ENCODE results near the gene PSMD14.

The PSMD14 gene

DNA sequence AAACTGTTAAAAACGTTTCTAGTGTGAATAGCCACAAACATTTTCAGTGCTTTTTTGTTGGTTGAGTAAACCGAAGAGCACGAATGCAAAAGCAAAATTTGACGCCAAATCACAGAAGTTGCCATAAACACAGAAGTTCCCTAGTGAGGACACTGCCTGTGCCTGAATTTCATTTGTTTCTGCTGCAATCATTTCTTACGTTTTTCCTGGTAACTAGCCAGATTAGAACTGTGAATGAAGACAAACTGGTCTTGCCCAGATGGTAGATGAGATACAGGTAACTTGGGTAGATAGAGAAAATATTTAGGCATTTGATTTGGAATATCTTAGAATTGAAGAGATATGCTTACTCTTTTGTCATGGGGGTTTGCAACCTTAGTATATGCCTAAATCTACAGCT lies 98.1 kb downstream of the PSMD14 start:
- TF ChIP-seq, protein P1, sequence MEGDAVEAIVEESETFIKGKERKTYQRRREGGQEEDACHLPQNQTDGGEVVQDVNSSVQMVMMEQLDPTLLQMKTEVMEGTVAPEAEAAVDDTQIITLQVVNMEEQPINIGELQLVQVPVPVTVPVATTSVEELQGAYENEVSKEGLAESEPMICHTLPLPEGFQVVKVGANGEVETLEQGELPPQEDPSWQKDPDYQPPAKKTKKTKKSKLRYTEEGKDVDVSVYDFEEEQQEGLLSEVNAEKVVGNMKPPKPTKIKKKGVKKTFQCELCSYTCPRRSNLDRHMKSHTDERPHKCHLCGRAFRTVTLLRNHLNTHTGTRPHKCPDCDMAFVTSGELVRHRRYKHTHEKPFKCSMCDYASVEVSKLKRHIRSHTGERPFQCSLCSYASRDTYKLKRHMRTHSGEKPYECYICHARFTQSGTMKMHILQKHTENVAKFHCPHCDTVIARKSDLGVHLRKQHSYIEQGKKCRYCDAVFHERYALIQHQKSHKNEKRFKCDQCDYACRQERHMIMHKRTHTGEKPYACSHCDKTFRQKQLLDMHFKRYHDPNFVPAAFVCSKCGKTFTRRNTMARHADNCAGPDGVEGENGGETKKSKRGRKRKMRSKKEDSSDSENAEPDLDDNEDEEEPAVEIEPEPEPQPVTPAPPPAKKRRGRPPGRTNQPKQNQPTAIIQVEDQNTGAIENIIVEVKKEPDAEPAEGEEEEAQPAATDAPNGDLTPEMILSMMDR (IDR thresholded peaks at IDR 0.05; ENCODE audit: low read depth, low read length, missing control alignments) = no peak
- H3K4me3 ChIP-seq (replicated peaks; ENCODE audit: low read depth, low read length) = no peak overlapping the region

DNA sequence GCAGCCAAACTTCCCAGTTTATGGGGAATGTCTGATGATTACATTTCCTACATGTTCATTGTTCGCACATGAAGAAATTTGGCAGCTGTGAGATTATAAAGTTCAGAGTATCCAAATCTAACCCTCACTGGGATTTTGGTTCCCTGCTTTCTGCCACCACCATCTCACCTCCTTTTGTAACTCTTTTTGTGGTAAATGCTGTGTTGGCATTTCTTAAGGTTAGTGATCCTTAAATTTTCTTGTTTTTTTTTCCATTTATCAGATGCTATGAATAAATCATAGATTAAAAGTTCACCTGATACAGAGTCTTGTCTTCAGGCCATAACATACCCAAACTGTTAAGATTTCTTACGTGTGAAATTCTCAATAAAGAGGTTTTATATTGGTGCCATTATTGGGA lies 99.4 kb downstream of the PSMD14 start:
- TF ChIP-seq, protein P1 (IDR thresholded peaks at IDR 0.05; ENCODE audit: low read depth, low read length, missing control alignments) = no peak
- no peak overlapping the region for H3K4me3 ChIP-seq (replicated peaks; ENCODE audit: low read depth, low read length)
- DNase-seq (ENCODE audit: extremely low read depth, low read depth) = no peak

More for the DNA sequence above, 98.1 kb downstream of the PSMD14 start:
- DNase-seq (ENCODE audit: extremely low read depth, low read depth) = no peak

DNA sequence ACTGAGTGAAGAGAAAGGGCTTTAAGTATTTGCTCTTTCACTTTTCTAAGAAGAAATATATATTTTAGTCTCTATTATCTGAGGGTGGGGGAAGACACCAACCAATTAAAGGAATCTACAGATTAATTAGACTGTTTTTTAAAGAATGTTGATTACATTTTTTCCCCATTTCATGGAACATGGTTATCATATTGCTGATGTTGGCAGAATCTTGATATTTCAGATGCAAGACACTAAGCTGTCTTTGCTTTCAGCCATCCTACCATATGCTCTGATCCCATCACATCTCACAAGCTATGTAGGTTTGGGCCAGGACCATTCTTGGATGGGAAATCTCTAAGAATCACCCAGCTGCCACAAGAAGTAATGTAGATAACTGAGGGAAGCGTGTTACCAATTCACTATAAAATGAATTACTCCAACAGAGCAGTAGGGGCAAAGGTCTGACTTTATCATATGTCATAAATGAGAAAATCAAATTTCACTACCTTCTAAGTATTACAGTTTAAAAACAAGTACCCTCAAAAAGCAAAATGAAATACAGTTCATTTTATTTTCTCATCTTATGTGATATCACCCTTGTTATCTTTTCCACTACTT lies 101.2 kb downstream of the PSMD14 start:
- H3K4me3 ChIP-seq (replicated peaks; ENCODE audit: low read depth, low read length) = no peak overlapping the region
- TF ChIP-seq, protein P1 (IDR thresholded peaks at IDR 0.05; ENCODE audit: low read depth, low read length, missing control alignments) = no peak
- DNase-seq (ENCODE audit: extremely low read depth, low read depth) = no peak

DNA sequence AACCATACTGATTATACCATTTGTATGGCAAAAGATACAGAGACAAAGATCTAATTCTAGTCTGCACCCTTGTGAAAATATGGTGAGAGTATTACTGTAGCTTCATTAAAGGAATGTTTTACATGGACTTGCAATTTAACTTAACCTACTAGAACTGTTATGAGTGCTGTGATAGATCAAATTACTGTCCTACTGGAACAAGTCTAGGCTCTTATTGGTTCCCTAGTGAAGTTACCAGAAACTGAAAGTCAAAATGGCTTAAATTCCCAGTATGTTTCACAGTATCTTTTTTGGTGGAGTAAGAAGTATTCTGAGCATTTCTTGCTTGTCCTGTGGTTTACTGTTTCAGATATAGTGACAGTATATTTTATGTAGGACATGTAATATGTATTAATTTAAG lies 104.1 kb downstream of the PSMD14 start:
- H3K4me3 ChIP-seq (replicated peaks; ENCODE audit: low read depth, low read length) = no peak overlapping the region
- TF ChIP-seq, protein P1 (IDR thresholded peaks at IDR 0.05; ENCODE audit: low read depth, low read length, missing control alignments) = no peak
- DNase-seq (ENCODE audit: extremely low read depth, low read depth) = no peak

DNA sequence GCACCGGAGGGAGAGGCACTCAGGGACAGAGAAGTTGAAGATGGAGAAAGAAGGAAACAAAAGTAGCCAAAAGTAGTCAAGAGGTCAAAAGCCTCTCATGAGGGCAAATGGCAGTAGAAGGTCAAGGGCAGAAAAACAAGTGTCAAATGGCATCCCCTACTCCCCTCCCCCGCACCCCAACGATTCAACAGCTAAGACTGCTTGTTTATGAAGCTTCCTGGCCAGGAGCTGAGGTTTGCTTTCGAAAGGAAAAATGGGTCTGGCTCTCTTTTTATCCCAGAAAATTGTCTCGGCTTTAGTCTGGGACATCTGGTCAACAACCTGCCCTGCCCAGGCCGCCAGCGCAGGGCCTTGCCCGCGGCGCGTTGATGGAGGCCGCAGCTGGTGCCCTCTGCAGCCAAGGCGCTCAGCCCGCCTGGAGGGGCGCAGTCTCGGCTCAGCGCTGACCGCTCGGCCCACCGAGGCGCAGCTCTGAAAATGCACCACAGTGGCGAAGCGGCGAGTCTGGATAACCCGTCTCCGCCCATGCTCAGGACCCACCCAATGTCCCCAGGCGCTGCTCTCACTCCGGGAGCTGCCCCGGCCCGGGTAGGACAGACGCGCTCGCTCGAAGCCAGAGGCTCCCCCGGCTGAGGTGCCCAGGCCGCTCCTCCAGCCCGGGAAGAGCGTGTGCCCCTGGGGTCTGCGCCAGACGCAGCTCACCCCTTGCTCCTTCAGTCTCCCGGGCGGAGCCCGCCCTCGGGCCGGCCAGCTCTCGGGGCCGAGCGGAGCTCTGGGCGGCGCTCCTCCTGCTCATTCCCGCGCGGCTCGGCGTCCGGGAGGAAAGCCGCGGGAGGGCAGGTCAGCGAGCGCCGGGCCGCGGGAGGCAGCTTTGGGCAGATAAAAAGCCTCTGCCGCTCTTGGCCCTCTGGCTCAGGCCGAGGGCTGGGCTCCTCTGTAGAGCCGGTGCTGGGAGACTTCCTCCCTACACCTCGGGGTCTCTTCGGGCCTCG lies 106.1 kb downstream of the PSMD14 start:
- peak overlapping the region; percentile 39 for H3K4me3 ChIP-seq (replicated peaks; ENCODE audit: low read depth, low read length)
- DNase-seq (ENCODE audit: extremely low read depth, low read depth) = no peak
- TF ChIP-seq, protein P1 (IDR thresholded peaks at IDR 0.05; ENCODE audit: low read depth, low read length, missing control alignments) = peak; percentile 2

DNA sequence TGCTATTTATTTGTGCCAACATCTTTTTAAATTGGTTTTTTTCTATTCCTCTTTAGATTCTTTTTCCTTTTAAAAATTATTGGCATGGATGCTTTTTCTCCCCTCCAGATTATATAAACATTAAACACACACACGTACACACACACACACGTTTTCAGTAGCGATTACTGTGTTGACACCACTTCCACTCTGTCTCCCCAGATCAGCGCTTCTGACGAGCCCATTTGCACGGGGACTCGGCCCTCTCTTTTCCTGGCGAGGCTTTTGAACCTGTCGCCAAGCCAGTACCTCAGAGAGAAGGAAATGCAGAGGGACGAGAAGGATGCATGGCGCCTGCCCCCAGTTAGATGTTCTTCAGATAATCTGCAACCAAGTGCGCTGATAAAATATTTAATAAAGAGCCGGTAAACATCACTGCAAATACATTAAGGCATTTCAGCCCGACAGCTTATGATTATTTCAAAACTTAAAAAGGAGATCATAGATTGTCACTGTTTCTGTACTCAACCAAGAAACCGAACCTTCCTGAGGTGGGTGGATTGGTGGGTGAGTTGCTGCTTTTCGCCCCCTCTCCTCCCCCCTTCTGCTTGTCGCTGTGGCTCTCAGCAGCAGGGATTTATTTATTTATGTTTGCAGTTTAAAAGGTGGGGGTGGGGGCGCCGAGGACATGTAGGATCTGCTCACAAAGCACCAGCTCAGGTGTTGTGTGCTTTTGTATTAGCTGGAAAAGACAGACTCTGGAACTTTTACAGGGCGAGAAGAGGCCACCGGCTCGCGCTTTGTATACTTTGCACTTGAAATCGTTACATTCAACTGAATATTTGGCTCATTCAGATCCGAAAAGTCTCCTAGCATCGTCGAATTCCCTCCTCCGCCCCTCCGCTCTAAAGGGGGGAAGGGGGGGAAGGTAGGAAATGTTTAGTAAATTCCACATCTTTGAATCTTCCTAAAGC lies 107.1 kb downstream of the PSMD14 start:
- peak overlapping the region; percentile 39 for H3K4me3 ChIP-seq (replicated peaks; ENCODE audit: low read depth, low read length)
- TF ChIP-seq, protein P1 (IDR thresholded peaks at IDR 0.05; ENCODE audit: low read depth, low read length, missing control alignments) = no peak
- no peak for DNase-seq (ENCODE audit: extremely low read depth, low read depth)

Data from HFF-Myc (cell line).